NT2/D1 (cell line): ENCODE results near the gene ZNF726.

Experiments
- SUZ12 ChIP-seq: IDR thresholded peaks from 2 replicates; pipeline ENCODE4 v1.6.1; 2011; ENCODE audit not compliant: insufficient read length, insufficient read depth; ENCODE audit errors: extremely low read depth
- YY1 ChIP-seq: IDR thresholded peaks from 2 replicates; pipeline ENCODE4 v1.6.1; 2011; ENCODE audit not compliant: insufficient read length, insufficient read depth
- ZNF274 ChIP-seq: IDR thresholded peaks from 2 replicates; pipeline ENCODE4 v1.6.1; 2011; ENCODE audit warnings: mild to moderate bottlenecking, low read depth, low read length

DNA sequence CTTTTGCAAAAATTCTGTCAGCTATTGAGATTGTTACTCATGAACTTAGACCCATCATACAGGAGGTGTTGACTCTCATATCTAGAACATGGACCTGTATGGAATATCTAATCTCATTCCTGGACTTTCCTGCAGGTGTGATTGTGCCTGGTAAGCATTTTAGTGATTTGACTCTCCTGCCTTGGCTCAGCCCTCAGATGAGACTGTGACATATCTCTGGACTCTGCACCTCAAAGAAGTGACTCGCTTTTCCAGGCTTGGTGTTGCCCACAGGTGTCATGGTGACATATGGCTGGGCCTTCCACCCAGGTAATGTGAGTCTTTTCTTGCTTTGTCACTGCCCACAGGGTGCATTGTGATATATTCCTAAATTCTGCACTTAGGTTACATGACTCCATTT is 17.8 kb upstream of the ZNF726 start:
- TF ChIP-seq ZNF274 (no peak), YY1 (no peak), SUZ12 (no peak)
